Measurements from ENCODE around the gene BPTF. TPM values are rescaled to one million over a fixed set of nuclear protein-coding genes. Genes with fewer than 3 reads are reported as not detected.
"Not testable (repeated sequence)": the region's sequence is repeated elsewhere in the genome, so short reads cannot be mapped to it uniquely, and the experiment has no call there.

The BPTF gene
- total RNA-seq, 2 donors from 2014 or later: 70.1 to 70.8 TPM

- DNase-seq (ENCODE audit: low spot score): peak; percentile 84
- intact Hi-C loops (cut with DNase I): no loop called here
Observed at GRCh38 chr17:67995570-67996263, 170.4 kb downstream of the BPTF start.

- DNase-seq (ENCODE audit: low spot score); intact Hi-C loops (cut with DNase I): not testable (repeated sequence)
Observed at GRCh38 chr17:67996301-67997171, 171.2 kb downstream of the BPTF start, which contains the start of gene C17orf58. TSS of gene C17orf58 (minus strand) at chr17:67996469. CDS start at chr17:67996198, 271 bp downstream.

- intact Hi-C loops (cut with DNase I): no loop called here
- DNase-seq (ENCODE audit: low spot score): no peak
Observed at GRCh38 chr17:67998466-67998865, 173.2 kb downstream of the BPTF start.

- DNase-seq (ENCODE audit: low spot score): no peak
- intact Hi-C loops (cut with DNase I): no loop called here
Observed at GRCh38 chr17:67999291-67999911, 174.1 kb downstream of the BPTF start.

DNA sequence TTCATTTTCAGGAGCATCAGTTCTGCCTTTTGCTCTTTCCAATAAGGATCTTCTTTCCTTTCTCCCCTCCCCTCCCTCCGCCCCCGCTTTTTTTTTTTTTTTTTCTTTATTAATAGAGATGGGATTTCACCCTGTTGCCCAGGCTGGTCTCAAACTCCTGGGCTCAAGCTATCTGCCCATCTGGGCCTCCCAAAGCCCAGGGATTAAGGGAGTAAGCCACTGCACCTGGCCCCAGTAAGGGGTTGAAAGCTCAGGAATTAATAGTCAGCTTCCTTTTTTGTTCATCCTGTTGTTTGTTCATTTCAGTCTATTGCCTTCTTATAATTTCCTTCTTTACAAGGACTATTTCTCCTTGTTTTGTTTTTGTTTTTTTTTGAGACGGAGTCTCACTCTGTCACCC lies 178.9 kb downstream of the BPTF start:
- no peak for DNase-seq (ENCODE audit: low spot score)
- intact Hi-C loops (cut with DNase I): no loop called here

DNA sequence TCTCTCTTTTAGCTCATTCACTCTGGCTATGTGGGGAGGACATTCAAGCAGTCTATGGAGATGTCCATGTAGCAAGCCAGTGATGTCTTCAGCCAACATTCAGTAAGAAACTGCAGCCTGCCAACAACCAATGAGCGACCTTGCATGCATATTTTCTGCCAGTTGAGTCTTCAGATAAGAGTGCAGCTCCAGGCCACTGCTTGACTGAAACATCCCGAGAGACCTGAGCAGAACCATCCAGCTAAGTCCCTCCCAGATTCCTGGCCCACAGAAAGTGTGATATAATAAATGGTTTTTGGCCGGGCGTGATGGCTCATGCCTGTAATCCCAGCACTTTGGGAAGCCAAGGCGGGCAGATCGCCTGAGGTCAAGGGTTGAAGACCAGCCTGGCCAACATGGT lies 181.5 kb downstream of the BPTF start:
- DNase-seq (ENCODE audit: low spot score): no peak
- intact Hi-C loops (cut with DNase I): no loop called here

DNA sequence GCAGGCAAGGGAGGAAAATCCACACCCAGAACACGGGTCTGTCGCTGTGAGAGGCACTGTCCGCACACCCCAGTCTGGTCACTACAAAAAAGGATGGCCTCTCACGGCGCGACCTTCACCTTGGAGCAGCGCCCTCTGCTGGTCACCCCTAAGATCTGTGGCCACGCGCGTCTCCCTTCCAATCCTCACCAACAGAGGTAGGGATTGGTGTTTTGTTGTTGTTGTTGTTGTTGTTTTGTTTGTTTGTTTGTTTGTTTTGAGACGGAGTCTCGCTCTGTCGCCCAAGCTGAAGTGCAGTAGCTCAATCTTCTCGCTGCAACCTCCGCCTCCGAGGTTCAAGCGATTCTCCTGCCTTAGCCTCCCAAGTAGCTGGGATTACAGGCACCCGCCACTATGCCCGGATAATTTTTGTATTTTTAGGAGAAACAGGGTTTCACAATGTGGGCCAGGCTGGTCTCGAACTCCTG lies 185.9 kb downstream of the BPTF start:
- intact Hi-C loops (cut with DNase I): no loop called here
- peak; percentile 85 for DNase-seq (ENCODE audit: low spot score)

DNA sequence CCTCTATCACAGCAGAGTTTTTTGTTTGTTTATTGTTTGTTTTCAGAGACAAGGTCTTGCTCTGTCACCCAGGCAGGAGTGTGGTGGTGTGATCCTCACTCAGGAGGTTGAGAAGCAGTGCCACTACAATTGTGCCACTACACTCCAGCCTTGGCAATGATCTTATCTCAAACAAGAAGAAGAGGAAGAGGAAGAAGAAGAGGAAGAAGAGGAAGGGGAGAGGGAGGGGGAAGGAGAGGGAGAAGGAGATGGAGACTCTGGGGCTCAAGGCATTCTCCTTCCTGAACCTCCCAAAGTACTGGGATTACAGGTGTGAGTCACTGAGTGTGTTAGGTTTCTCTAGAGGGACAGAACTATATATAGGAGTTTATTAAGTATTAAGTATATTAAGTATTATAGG lies 188.1 kb downstream of the BPTF start:
- intact Hi-C loops (cut with DNase I): no loop called here
- no peak for DNase-seq (ENCODE audit: low spot score)

DNA sequence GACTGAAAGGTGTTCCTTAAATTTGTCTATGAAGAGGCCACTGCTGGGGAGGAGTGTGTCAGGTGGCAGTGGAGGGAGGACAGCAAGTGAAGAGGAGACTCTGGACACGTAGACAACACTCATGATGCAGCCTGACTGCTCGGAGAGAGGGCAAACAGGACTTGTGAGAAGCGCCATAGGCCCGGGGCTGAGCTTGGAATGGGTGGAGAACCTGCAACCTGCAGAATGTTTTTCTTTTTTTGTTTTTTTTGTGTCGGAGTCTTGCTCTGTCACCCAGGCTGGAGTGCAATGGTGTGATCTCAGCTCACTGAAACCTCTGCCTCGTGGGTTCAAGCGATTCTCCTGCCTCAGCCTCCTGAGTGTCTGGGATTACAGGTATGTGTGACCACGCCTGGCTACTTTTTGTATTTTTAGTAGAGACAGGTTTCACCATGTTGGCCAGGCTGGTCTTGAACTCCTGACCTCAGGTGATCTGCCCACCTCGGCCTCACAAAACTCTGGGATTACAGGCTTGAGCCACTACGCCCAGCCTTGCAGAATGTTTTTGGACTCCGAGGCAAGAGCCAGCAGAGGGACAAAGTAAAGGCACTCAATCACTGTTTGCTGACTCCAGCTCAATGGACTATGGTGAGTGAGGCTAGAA lies 189.9 kb downstream of the BPTF start:
- intact Hi-C loops (cut with DNase I): no loop called here
- no peak for DNase-seq (ENCODE audit: low spot score)

- no peak for DNase-seq (ENCODE audit: low spot score)
- intact Hi-C loops (cut with DNase I): no loop called here
Observed at GRCh38 chr17:68016838-68017237, 191.5 kb downstream of the BPTF start.

DNA sequence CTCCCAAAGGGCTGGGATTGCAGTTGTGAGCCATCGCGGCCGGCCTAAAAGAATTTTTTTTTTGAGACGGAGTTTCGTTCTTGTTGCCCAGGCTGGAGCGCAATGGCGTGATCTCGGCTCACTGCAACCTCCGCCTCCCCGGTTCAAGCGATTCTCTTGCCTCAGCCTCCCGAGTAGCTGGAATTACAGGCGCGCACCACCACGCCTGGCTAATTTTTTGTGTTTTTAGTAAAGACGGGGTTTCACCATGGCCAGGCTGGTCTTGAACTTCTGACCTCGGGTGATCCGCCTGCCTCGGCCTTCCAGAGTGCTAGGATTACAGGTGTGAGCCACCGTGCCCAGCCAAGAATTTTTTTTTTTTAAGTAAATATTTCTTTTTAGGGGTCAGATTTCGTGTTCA lies 193.2 kb downstream of the BPTF start:
- intact Hi-C loops (cut with DNase I); DNase-seq (ENCODE audit: low spot score): not testable (repeated sequence)

DNA sequence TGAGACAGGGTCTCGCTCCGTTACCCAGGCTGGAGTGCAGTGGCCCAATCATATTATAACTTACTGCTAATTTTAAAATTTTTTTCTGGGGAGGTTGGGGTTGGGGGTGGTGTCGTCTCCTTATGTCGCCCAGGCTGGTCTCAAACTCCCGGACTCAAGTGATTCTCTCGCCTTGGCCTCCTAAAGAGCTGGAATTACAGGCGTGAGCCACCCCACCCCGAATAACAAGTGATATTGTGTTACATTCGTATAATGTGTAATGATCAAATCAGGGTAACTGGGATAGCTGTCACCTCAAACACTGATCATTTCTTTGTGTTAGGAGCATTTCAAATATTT lies 194.0 kb downstream of the BPTF start:
- no peak for DNase-seq (ENCODE audit: low spot score)
- intact Hi-C loops (cut with DNase I): no loop called here

DNA sequence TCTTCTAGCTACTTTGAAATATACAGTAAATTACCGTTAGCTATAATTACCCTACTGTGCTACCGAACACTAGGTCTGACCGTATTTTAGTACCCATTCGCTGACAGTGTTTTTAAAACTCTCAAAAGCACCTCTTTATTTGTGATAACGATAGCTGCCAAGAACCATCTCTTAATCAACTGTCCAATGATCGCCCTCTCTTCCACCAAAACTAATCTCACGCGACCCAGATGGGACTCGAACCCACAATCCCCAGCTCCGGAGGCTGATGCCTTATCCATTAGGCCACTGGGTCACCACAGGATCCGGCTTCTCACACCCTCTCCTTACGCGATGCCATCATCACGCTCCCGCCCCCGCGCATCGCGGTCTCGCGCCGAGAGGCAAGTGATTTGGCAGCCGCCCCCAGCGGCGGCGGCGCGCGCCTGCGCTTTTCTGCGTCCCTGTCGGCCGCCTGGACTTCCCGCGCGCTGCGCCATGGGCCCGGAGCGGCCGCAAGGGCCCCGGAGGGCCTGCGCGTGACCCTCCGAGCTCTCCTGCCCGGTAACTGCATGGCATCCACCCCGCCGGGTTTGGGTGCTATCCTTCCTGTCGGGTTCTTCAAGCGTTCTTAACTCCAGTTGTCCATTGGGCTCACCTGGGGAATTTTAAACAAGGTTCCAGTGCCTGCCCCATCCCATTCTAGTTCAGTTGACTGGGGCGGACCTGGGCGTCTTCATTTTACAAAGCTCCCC lies 194.5 kb downstream of the BPTF start:
- intact Hi-C loops (cut with DNase I): no loop called here
- peak; percentile 99 for DNase-seq (ENCODE audit: low spot score)

DNA sequence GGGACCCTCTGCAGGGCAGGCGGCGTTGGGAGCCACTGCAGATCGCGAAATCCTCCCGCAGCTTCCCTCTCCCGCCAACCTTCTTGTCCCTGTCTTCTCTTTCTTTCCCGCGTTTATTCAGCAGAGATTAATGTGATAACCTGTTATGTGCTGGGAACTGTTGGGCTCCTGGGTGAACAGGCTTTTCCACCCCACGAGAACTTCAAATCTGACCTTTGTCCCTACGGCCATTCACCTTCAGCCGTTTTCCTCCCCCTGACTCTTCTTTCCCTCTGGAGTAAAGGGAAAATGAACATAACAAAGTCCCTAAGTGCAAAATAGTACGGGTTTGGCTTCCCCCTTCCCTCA lies 195.1 kb downstream of the BPTF start:
- DNase-seq (ENCODE audit: low spot score): no peak
- intact Hi-C loops (cut with DNase I): no loop called here

- DNase-seq (ENCODE audit: low spot score); intact Hi-C loops (cut with DNase I): not testable (repeated sequence)
Observed at GRCh38 chr17:68020791-68021190, 195.5 kb downstream of the BPTF start.

DNA sequence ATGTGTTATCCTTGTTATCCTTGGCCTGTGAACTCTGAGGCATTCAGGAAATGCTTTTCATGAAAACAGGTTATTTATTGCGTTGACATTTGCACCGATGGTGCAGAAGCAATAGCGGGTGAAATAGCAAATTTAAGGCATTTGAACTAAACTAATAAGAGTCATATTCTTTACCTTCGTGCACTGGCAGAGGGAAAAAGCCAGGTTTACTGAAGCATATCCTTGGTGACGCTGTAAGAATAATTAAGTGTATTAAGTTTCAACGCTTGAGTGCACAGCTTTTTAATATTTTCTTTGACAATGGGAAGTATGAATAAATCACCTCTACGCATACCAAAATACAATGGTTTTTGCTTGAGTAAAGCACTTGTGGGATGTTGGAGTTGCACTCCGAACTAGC lies 196.7 kb downstream of the BPTF start:
- DNase-seq (ENCODE audit: low spot score): no peak
- intact Hi-C loops (cut with DNase I): no loop called here

DNA sequence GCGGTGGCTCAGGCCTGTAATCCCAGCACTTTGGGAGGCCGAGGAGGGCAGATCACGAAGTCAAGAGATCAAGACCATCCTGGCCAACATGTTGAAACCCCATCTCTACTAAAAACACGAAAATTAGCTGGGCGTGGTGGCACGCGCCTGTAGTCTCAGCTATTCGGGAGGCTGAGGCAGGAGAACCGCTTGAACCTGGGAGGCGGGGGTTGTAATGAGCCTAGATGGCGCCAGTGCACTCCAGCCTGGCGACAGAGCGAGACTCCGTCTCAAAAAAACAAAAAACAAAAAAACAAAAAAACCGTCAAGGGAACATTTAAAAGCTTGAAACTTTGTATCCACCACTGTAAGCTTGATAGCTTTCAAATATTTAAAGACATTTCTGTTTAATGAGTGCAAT lies 197.2 kb downstream of the BPTF start:
- intact Hi-C loops (cut with DNase I); DNase-seq (ENCODE audit: low spot score): not testable (repeated sequence)

GRCh38 chr17:68029512-68030215 lies 204.4 kb downstream of the BPTF start:
- intact Hi-C loops (cut with DNase I): no loop called here
- no peak for DNase-seq (ENCODE audit: low spot score)
